Measurements from ENCODE around the gene FBXL5.

GRCh38 chr4:15651676-15652075, 3.5 kb downstream of the FBXL5 start:
- TF ChIP-seq EZH2 (conservative IDR thresholded peaks at IDR 0.05; ENCODE audit: low read depth, low read length): no peak
- TF ChIP-seq ZHX1 (CRISPR knock-in tag; IDR thresholded peaks at IDR 0.05; ENCODE audit: low read depth): no peak
- TF ChIP-seq CTCF (CRISPR knock-in tag; IDR thresholded peaks at IDR 0.05): no peak
- no peak for TF ChIP-seq YY1 (IDR thresholded peaks at IDR 0.05; ENCODE audit: insufficient read depth, insufficient replicate concordance, low read depth, low read length)
- TF ChIP-seq THAP7 (CRISPR knock-in tag; IDR thresholded peaks at IDR 0.05): no peak
- TF ChIP-seq POLR2AphosphoS2 (IDR thresholded peaks at IDR 0.05; ENCODE audit: low read depth, low read length): no peak
- no peak for TF ChIP-seq ATF7 (IDR thresholded peaks at IDR 0.05)
- no peak for TF ChIP-seq ATF7 (CRISPR knock-in tag; IDR thresholded peaks at IDR 0.05)
- TF ChIP-seq, protein P1, sequence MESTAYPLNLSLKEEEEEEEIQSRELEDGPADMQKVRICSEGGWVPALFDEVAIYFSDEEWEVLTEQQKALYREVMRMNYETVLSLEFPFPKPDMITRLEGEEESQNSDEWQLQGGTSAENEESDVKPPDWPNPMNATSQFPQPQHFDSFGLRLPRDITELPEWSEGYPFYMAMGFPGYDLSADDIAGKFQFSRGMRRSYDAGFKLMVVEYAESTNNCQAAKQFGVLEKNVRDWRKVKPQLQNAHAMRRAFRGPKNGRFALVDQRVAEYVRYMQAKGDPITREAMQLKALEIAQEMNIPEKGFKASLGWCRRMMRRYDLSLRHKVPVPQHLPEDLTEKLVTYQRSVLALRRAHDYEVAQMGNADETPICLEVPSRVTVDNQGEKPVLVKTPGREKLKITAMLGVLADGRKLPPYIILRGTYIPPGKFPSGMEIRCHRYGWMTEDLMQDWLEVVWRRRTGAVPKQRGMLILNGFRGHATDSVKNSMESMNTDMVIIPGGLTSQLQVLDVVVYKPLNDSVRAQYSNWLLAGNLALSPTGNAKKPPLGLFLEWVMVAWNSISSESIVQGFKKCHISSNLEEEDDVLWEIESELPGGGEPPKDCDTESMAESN (CRISPR knock-in tag; conservative IDR thresholded peaks at IDR 0.05): no peak
- no peak for TF ChIP-seq TRIM24 (CRISPR knock-in tag; IDR thresholded peaks at IDR 0.05)
- TF ChIP-seq, protein P2, sequence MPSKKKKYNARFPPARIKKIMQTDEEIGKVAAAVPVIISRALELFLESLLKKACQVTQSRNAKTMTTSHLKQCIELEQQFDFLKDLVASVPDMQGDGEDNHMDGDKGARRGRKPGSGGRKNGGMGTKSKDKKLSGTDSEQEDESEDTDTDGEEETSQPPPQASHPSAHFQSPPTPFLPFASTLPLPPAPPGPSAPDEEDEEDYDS (CRISPR knock-in tag; IDR thresholded peaks at IDR 0.05): no peak
- no peak for TF ChIP-seq HNRNPL (IDR thresholded peaks at IDR 0.05; ENCODE audit: low read depth, low read length)
- no peak for TF ChIP-seq ZNF781 (CRISPR knock-in tag; IDR thresholded peaks at IDR 0.05; ENCODE audit: borderline replicate concordance, not compliant biosample characterization)
- no peak for TF ChIP-seq MXI1 (IDR thresholded peaks at IDR 0.05; ENCODE audit: borderline replicate concordance, low read depth, low read length)
